NCI-H128 (cell line): ENCODE data around the gene MGARP.

Source experiments
- DNase-seq: peaks from one replicate; lab custom pipeline; 2025; ENCODE audit not compliant: unreplicated experiment; lab: John Stamatoyannopoulos, UW

The MGARP gene

GRCh38 chr4:139245590-139245989 lies 34.4 kb downstream of the MGARP start:
- DNase-seq = no peak

- no peak for DNase-seq
Measured at GRCh38 chr4:139243448-139244365, 36.3 kb downstream of the MGARP start.

GRCh38 chr4:139242511-139243051 lies 37.4 kb downstream of the MGARP start:
- no peak for DNase-seq

GRCh38 chr4:139241784-139242151 lies 38.3 kb downstream of the MGARP start:
- no peak for DNase-seq

GRCh38 chr4:139241086-139241783 lies 38.8 kb downstream of the MGARP start:
- DNase-seq = no peak

GRCh38 chr4:139239127-139239772 lies 40.8 kb downstream of the MGARP start:
- no peak for DNase-seq

- DNase-seq = no peak
Measured at GRCh38 chr4:139234253-139234652, 45.8 kb downstream of the MGARP start.

GRCh38 chr4:139229534-139230039 lies 50.4 kb downstream of the MGARP start:
- DNase-seq = no peak

- no peak for DNase-seq
Measured at GRCh38 chr4:139227729-139228404, 52.2 kb downstream of the MGARP start.

- no peak for DNase-seq
Measured at GRCh38 chr4:139223682-139224317, 56.2 kb downstream of the MGARP start.

GRCh38 chr4:139222215-139222614 lies 57.8 kb downstream of the MGARP start:
- DNase-seq = no peak

- DNase-seq = no peak
Measured at GRCh38 chr4:139221687-139222086, 58.3 kb downstream of the MGARP start.

GRCh38 chr4:139219450-139220055 lies 60.5 kb downstream of the MGARP start:
- DNase-seq = no peak
